ENCODE measurements around the gene AADACL4.
"Not testable (repeated sequence)": the region's sequence is repeated elsewhere in the genome, so short reads cannot be mapped to it uniquely, and the experiment has no call there.

AADACL4 gene

GRCh38 chr1:12654657-12655056 lies 10.8 kb downstream of the AADACL4 start:
- H4K20me1 ChIP-seq (ENCODE audit: insufficient read depth, low read length), result no peaks in the 10 kb centered on the region
- no peak overlapping the region for H2AFZ ChIP-seq (ENCODE audit: low read depth, low read length)
- H3K27me3 ChIP-seq (ENCODE audit: insufficient read depth, low read length, poor library complexity), result no peaks in the 10 kb centered on the region
- H3K9ac ChIP-seq (ENCODE audit: low read depth, low read length), result no peak overlapping the region
- H3K79me2 ChIP-seq (ENCODE audit: insufficient read depth, low read length), result no peaks in the 10 kb centered on the region
- H3K9me3 ChIP-seq (ENCODE audit: insufficient read depth, low read length, severe bottlenecking), result no peaks in the 10 kb centered on the region
- no peaks in the 10 kb centered on the region for H3K36me3 ChIP-seq (ENCODE audit: insufficient read depth, low read length)
- DNase-seq (no peak), ATAC-seq (ENCODE audit: insufficient read depth, low read depth) (no peak)
- H3K4me1 ChIP-seq (ENCODE audit: insufficient read depth, low read length), result peaks cover 6% of the 10 kb centered on the region
- TF ChIP-seq CTCF (IDR thresholded peaks at IDR 0.05; ENCODE audit: borderline replicate concordance, extremely low read depth, low read length, poor library complexity, severe bottlenecking) (no peak), EZH2 (IDR thresholded peaks at IDR 0.05; ENCODE audit: borderline replicate concordance, low read depth, low read length, severe bottlenecking) (no peak)
- H3K4me2 ChIP-seq (ENCODE audit: insufficient read depth, low read length), result no peak overlapping the region
- no peak overlapping the region for H3K27ac ChIP-seq (ENCODE audit: low read length)
- no peak overlapping the region for H3K4me3 ChIP-seq (ENCODE audit: low read depth in 1 of 2, low read length in 2 of 2)

GRCh38 chr1:12656575-12656974 lies 12.7 kb downstream of the AADACL4 start:
- H4K20me1 ChIP-seq (ENCODE audit: insufficient read depth, low read length), result no peaks in the 10 kb centered on the region
- H3K9me3 ChIP-seq (ENCODE audit: insufficient read depth, low read length, severe bottlenecking), result no peaks in the 10 kb centered on the region
- no peak for DNase-seq
- no peaks in the 10 kb centered on the region for H3K36me3 ChIP-seq (ENCODE audit: insufficient read depth, low read length)
- H3K79me2 ChIP-seq (ENCODE audit: insufficient read depth, low read length), result no peaks in the 10 kb centered on the region
- peaks cover 6% of the 10 kb centered on the region for H3K4me1 ChIP-seq (ENCODE audit: insufficient read depth, low read length)
- H3K27ac ChIP-seq (ENCODE audit: low read length), result no peak overlapping the region
- no peaks in the 10 kb centered on the region for H3K27me3 ChIP-seq (ENCODE audit: insufficient read depth, low read length, poor library complexity)
- no peak for ATAC-seq (ENCODE audit: insufficient read depth, low read depth)
- no peak overlapping the region for H3K4me3 ChIP-seq (ENCODE audit: low read depth in 1 of 2, low read length in 2 of 2)
- no peak for TF ChIP-seq EZH2 (IDR thresholded peaks at IDR 0.05; ENCODE audit: borderline replicate concordance, low read depth, low read length, severe bottlenecking)
- no peak for TF ChIP-seq CTCF (IDR thresholded peaks at IDR 0.05; ENCODE audit: borderline replicate concordance, extremely low read depth, low read length, poor library complexity, severe bottlenecking)
- no peak overlapping the region for H3K4me2 ChIP-seq (ENCODE audit: insufficient read depth, low read length)
- no peak overlapping the region for H3K9ac ChIP-seq (ENCODE audit: low read depth, low read length)
- no peak overlapping the region for H2AFZ ChIP-seq (ENCODE audit: low read depth, low read length)

- no peak overlapping the region for H3K27ac ChIP-seq (ENCODE audit: low read length)
- no peak overlapping the region for H3K4me2 ChIP-seq (ENCODE audit: insufficient read depth, low read length)
Observed at GRCh38 chr1:12657060-12657884, 13.4 kb downstream of the AADACL4 start.

GRCh38 chr1:12657885-12658512 lies 14.1 kb downstream of the AADACL4 start:
- H2AFZ ChIP-seq (ENCODE audit: low read depth, low read length); ATAC-seq (ENCODE audit: insufficient read depth, low read depth); H3K4me3 ChIP-seq (ENCODE audit: low read depth in 1 of 2, low read length in 2 of 2); H3K27me3 ChIP-seq (ENCODE audit: insufficient read depth, low read length, poor library complexity); H3K9ac ChIP-seq (ENCODE audit: low read depth, low read length); H3K4me2 ChIP-seq (ENCODE audit: insufficient read depth, low read length); H3K4me1 ChIP-seq (ENCODE audit: insufficient read depth, low read length); H4K20me1 ChIP-seq (ENCODE audit: insufficient read depth, low read length); DNase-seq; H3K79me2 ChIP-seq (ENCODE audit: insufficient read depth, low read length); H3K27ac ChIP-seq (ENCODE audit: low read length); H3K9me3 ChIP-seq (ENCODE audit: insufficient read depth, low read length, severe bottlenecking); H3K36me3 ChIP-seq (ENCODE audit: insufficient read depth, low read length): not testable (repeated sequence)

More at GRCh38 chr1:12657060-12657884, 13.4 kb downstream of the AADACL4 start:
- H4K20me1 ChIP-seq (ENCODE audit: insufficient read depth, low read length), result no peaks in the 10 kb centered on the region
- H3K36me3 ChIP-seq (ENCODE audit: insufficient read depth, low read length), result no peaks in the 10 kb centered on the region
- TF ChIP-seq EZH2 (IDR thresholded peaks at IDR 0.05; ENCODE audit: borderline replicate concordance, low read depth, low read length, severe bottlenecking), result no peak
- no peak for TF ChIP-seq CTCF (IDR thresholded peaks at IDR 0.05; ENCODE audit: borderline replicate concordance, extremely low read depth, low read length, poor library complexity, severe bottlenecking)
- ATAC-seq (ENCODE audit: insufficient read depth, low read depth), result no peak
- DNase-seq, result no peak
- H3K9me3 ChIP-seq (ENCODE audit: insufficient read depth, low read length, severe bottlenecking), result no peaks in the 10 kb centered on the region
- H3K4me3 ChIP-seq (ENCODE audit: low read depth in 1 of 2, low read length in 2 of 2), result no peak overlapping the region
- H3K79me2 ChIP-seq (ENCODE audit: insufficient read depth, low read length), result no peaks in the 10 kb centered on the region
- H2AFZ ChIP-seq (ENCODE audit: low read depth, low read length), result no peak overlapping the region; the same call in 1 of the 2 replicates
- no peak overlapping the region for H3K9ac ChIP-seq (ENCODE audit: low read depth, low read length)
- no peaks in the 10 kb centered on the region for H3K27me3 ChIP-seq (ENCODE audit: insufficient read depth, low read length, poor library complexity)
- peaks cover 6% of the 10 kb centered on the region for H3K4me1 ChIP-seq (ENCODE audit: insufficient read depth, low read length)
